HG03432 (cell line): ENCODE measurements around the gene UBA1.
A peak's percentile ranks its signal among the peaks of the same experiment; 100 is the strongest.

Source experiments
- ATAC-seq: cut with Tn5 transposase; IDR thresholded peaks from one replicate; pipeline ENCODE4 v1.9.1; 2021; ENCODE audit warnings: mild to moderate bottlenecking, moderate library complexity; ENCODE audit not compliant: unreplicated experiment

Gene UBA1

DNA sequence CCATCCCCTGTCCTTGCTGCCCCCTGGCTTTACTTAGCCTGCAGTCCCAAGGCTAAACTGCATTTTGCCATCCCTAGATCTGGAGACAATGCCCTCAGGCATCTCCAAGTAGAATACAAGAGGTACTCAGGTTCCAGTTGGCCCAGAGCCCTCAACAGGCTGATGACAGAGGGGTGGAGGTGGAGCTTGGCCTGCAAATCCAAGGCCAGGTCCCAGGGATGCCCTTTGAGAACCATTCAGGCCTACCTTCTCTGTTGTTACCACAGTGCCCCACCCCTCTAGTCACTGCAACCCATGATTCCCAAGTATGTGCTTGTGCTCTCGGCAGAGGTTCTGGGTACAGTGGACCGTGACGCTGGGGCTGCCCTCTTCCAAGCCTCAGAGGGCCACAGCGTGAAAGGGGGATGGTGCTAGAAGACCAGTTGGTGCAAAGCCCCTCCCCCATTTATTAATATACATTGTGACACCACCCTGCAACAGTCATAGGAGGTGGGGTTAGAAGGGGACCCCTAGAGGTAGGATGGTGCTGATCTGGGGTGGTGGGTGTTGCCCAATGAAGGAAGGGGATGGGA, 6.4 kb upstream of the UBA1 start:
- ATAC-seq, result no peak

GRCh38 chrX:47189906-47190305, 3.7 kb upstream of the UBA1 start:
- no peak for ATAC-seq

- ATAC-seq, result peak; percentile 76
These were observed 3.0 kb upstream of the UBA1 start for GRCh38 chrX:47190445-47191269.

GRCh38 chrX:47191331-47191730, 2.3 kb upstream of the UBA1 start:
- ATAC-seq, result no peak

DNA sequence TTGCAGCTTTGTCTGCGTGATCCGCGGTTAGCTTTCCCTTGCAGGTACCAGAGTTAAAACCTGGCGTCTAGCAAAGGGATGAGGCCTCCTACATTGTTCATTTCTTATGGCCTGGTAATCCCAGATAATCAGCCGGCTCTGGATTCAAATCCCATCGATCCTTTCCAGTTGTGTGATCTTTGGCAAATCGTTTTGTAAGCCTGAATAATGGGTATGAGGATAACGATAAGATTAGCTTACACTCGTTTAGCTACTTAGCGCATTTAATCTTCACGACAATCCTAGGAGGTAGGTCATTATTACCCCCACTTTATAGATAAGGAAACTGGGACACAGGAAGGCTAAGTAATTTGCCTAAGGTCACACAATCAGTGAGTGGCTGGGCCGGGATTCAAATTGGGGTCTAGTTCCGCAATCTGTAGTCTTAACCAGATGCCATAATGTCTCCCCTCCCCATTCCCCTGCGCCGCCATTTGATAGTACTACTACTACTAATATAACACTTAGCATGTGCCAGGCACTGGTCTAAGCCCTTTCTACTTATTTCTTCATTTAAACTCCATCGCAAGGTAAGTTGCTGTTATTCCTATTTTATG, 1.7 kb upstream of the UBA1 start:
- no peak for ATAC-seq

- no peak for ATAC-seq
These were observed 662 bp downstream of the UBA1 start for GRCh38 chrX:47194194-47194787.

DNA sequence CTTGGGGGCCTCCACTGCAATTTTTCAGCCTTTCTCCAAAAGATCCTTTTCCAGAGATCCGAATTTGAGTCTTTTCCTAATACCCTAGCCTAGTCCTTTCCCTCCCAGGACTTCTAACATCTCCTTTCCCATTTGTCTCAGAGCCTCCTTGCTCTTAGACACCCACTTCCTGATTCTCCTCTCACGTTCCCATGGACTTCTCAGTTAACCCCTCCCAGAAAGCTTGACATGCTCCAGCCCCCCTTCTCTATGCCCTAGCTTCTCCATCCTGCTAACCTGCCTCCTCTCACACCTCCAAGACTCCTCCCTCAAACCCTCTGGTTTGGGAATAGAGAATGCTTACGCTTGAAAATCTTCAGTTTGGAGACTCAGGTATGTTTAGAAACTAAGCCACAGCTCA, 2.5 kb downstream of the UBA1 start:
- ATAC-seq, result no peak

- ATAC-seq, result no peak
These were observed 3.9 kb downstream of the UBA1 start for GRCh38 chrX:47197526-47197925.

DNA sequence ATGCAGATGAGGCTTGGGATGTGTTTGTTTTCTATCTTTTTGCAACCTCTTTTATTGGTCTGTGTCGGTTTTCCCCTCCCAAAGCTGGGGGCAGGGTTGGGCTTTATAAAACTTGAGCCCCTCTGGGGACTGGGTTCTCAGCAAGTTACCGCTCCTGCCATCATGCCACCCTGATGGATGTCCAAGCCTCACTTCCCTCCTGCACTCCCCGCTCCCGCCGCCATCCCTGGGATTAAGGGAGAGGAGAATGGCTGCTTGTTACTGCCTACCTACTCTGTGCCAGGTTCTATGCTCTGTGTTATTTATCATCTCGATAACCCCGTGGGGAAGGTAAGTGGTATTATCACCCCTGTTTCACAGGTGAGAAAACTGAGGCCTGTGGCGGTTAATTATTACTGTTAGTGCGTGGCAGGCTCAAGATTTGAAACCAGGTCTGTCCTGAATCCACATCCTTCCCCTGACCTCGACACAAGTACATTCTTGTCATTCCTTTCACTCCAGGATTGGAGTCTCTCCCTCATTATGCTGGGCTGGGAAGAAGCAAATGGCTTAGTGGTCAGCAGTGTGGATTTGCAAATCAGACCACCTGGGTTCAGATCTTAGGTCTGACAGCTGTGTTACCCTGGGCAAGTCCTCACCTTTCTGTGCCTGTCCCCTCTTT, 4.5 kb downstream of the UBA1 start:
- ATAC-seq, result no peak

- no peak for ATAC-seq
These were observed 5.1 kb downstream of the UBA1 start for GRCh38 chrX:47198687-47199080.

DNA sequence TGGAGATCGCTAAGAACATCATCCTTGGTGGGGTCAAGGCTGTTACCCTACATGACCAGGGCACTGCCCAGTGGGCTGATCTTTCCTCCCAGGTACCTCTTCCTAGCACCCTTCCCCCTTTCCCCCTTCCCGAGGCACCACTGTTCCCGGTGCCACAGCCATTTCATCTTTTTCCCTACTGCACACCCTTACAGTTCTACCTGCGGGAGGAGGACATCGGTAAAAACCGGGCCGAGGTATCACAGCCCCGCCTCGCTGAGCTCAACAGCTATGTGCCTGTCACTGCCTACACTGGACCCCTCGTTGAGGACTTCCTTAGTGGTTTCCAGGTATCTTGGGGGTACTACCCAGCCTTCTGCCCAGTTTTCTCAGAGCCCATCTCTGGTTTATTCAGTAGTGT, 5.7 kb downstream of the UBA1 start:
- ATAC-seq, result no peak

GRCh38 chrX:47200385-47201150, 6.9 kb downstream of the UBA1 start:
- ATAC-seq, result no peak

GRCh38 chrX:47201345-47201944, 7.8 kb downstream of the UBA1 start:
- ATAC-seq, result no peak

- no peak for ATAC-seq
These were observed 8.7 kb downstream of the UBA1 start for GRCh38 chrX:47202316-47202715.

DNA sequence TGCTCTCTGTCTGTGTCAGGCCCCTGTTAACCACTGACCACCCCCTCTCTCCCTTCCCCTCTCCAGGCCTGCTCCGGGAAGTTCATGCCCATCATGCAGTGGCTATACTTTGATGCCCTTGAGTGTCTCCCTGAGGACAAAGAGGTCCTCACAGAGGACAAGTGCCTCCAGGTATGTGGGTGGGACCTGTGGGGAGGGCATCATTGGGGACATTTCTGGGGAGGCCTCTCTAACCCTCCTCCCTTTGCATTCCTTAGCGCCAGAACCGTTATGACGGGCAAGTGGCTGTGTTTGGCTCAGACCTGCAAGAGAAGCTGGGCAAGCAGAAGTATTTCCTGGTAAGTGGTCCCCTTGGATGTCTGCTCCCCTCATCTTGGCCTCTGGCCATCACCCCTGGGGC, 9.2 kb downstream of the UBA1 start:
- ATAC-seq, result no peak

DNA sequence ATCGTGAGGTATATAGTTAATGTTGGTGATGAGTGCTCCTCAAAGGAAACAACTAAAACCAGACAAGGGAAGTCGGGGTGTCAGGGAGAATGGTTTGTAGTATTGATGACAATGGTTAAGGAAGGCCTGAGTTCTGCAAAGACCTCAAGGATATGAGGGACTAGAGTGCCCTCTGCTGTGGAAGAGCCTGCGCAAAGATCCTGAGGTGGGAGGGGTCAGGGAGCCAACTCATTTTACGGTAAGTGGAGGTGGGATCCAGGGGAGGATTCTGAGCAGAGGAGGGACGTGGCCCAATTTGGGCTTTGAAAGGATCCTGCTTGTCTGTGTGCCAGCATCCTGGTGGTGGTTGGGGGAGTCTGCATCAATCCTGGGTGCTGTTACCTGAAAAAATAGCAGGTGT, 11.3 kb downstream of the UBA1 start:
- ATAC-seq, result no peak

- ATAC-seq, result no peak
These were observed 12.7 kb downstream of the UBA1 start for GRCh38 chrX:47206316-47206715.

- no peak for ATAC-seq
These were observed 14.5 kb downstream of the UBA1 start for GRCh38 chrX:47208108-47208507.

DNA sequence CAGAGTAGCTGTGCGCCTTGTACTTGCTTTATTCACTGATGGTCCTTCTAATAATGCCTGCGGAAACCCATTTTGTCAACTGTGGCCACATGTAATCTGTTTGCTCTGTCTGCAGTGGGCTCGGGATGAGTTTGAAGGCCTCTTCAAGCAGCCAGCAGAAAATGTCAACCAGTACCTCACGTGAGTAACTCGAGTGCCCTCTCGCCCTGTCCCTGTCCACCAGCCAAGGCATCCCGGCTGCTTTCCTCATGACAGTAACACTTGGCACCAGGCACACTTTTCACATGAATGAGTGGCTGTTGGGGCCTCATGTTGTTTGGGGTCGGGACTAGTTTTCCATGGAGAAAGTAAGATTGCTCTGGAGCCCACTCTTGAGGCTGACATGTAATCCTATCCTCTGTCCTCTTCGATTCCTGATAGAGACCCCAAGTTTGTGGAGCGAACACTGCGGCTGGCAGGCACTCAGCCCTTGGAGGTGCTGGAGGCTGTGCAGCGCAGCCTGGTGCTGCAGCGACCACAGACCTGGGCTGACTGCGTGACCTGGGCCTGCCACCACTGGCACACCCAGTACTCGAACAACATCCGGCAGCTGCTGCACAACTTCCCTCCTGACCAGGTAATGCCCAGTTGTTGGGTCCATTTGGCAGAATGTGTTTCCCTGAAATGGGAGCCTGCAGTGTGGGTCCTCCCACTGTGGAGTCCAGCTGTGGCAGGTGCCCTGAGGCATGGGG, 16.0 kb downstream of the UBA1 start:
- no peak for ATAC-seq
